Tibial nerve (tissue), 4 donors: ENCODE measurements around the gene MYO1D. TPM values are rescaled to one million over a fixed set of nuclear protein-coding genes. Genes with fewer than 3 reads are reported as not detected.

ENCODE experiments used
- DNase-seq, 2 donors: peaks; one replicate each; pipeline ENCODE4 v3.0.0-alpha.2; 2019; ENCODE audit warnings: low spot score in 2 of 2
- H3K27ac ChIP-seq, 4 donors: fragments of 200-600 bp; sonication (generic) in 3 of 4; one replicate each; pipeline ENCODE4 v1.5.1; 2017 to 2019; ENCODE audit warnings: mild to moderate bottlenecking in 1 of 4
- H3K27me3 ChIP-seq, 2 donors: fragments of 200-600 bp; sonication (generic) in 1 of 2; one replicate each; pipeline versions ENCODE4 v1.5.1 to v1.6.0; 2017 to 2019
- H3K36me3 ChIP-seq, 3 donors: fragments of 200-600 bp; sonication (generic); one replicate each; pipeline ENCODE4 v1.5.1; 2018 to 2019
- H3K4me1 ChIP-seq, 4 donors: fragments of 200-600 bp; sonication (generic) in 3 of 4; one replicate each; pipeline ENCODE4 v1.5.1; 2017 to 2019
- H3K4me3 ChIP-seq, 4 donors: fragments of 200-600 bp; sonication (generic) in 3 of 4; one replicate each; pipeline ENCODE4 v1.5.1; 2017 to 2019; ENCODE audit warnings: mild to moderate bottlenecking in 1 of 4, moderate library complexity in 1 of 4
- H3K9me3 ChIP-seq, 4 donors: fragments of 200-600 bp; sonication (generic) in 3 of 4; one replicate each; pipeline ENCODE4 v1.5.1; 2017 to 2019
- EP300 ChIP-seq, 2 donors: sonication (generic); formaldehyde crosslinking; IDR thresholded peaks; one replicate each; pipeline ENCODE4 v1.6.1; 2017; ENCODE audit warnings: antibody characterized with exemption in 2 of 2, mild to moderate bottlenecking in 1 of 2
- POLR2A ChIP-seq, 2 donors: fragments of 450-650 bp; IDR thresholded peaks; one replicate each; pipeline ENCODE4 v1.6.1; 2017; ENCODE audit warnings: antibody characterized with exemption in 2 of 2, mild to moderate bottlenecking in 2 of 2, moderate library complexity in 2 of 2
- WGBS, 2 donors: methylation state at CpG; one replicate each; pipeline ENCODE4 v1.1.5; 2018; 5-methylcytosine and 5-hydroxymethylcytosine counted together
- total RNA-seq, 4 donors: library from RNA; depleted of rRNA; stranded (reverse); fragments of >200 nt; gene quantifications; one replicate each; pipeline ENCODE4 v1.1.0, GENCODE V29; 2016
- TF ChIP-seq, protein P1 (sequence below), 5 experiments: fragments of 200-600 bp in 3 of 5; fragments of 450-650 bp in 2 of 5; sonication (generic) in 3 of 5; IDR thresholded peaks; one replicate each; pipeline ENCODE4 v1.5.1; 2016 to 2019; ENCODE audit warnings: antibody characterized with exemption in 5 of 5, mild to moderate bottlenecking in 3 of 5, moderate library complexity in 2 of 5

Gene MYO1D
- total RNA-seq, 4 donors from 2014 or later = 28.5 to 49.6 (median 42.4) TPM

DNA sequence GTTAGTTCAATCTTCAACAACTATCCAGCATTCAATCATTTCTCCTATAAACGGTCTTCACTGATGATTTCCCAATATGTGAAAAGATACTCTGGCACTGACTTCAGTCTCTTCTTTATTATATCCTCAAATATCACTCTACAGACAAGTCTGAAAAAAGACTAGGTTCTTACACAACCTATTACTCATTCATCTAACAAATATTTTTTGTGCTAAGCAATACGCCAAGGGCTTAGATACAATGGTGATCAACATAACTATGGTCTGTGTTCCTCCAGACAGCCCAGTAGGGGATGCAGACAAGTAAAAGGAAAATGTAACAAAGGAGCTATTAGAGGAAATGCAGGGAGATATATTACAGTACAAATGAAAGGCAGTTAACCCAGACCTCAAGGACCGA is 63.9 kb downstream of the MYO1D start:
- no peaks in the 10 kb centered on the region for H3K9me3 ChIP-seq
- 62 to 67% methylated on average over 3 of the region's 3 CpGs for WGBS, 2 donors
- TF ChIP-seq EP300 (IDR thresholded peaks at IDR 0.05) (no peak), POLR2A (IDR thresholded peaks at IDR 0.05) (no peak)
- TF ChIP-seq, protein P1, sequence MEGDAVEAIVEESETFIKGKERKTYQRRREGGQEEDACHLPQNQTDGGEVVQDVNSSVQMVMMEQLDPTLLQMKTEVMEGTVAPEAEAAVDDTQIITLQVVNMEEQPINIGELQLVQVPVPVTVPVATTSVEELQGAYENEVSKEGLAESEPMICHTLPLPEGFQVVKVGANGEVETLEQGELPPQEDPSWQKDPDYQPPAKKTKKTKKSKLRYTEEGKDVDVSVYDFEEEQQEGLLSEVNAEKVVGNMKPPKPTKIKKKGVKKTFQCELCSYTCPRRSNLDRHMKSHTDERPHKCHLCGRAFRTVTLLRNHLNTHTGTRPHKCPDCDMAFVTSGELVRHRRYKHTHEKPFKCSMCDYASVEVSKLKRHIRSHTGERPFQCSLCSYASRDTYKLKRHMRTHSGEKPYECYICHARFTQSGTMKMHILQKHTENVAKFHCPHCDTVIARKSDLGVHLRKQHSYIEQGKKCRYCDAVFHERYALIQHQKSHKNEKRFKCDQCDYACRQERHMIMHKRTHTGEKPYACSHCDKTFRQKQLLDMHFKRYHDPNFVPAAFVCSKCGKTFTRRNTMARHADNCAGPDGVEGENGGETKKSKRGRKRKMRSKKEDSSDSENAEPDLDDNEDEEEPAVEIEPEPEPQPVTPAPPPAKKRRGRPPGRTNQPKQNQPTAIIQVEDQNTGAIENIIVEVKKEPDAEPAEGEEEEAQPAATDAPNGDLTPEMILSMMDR (IDR thresholded peaks at IDR 0.05) = no peak
- no peaks in the 10 kb centered on the region for H3K27me3 ChIP-seq
- H3K27ac ChIP-seq = no peak overlapping the region
- no peaks in the 10 kb centered on the region for H3K4me1 ChIP-seq
- H3K36me3 ChIP-seq = no peaks in the 10 kb centered on the region
- no peak for DNase-seq
- H3K4me3 ChIP-seq = no peak overlapping the region

DNA sequence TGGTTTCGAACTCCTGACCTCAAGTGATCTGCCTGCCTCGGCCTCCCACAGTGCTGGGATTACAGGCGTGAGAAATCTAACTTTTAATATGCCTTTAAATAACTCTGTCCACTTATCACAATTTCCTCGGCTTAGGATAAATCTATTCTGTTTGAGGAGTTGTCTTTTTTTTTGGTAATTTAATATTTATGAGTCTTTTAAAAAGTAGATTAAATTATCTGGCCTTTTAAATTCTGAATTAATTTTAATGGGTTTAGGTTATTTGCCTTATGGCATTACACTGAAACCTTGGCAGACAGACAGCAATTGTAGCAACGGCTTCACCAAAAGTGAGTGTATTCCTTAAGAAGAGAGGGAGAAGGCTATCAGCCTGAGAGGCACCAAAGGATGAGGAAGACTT is 66.2 kb downstream of the MYO1D start:
- Histone ChIP-seq H3K27me3 (no peaks in the 10 kb centered on the region), H3K27ac (no peak overlapping the region), H3K9me3 (no peaks in the 10 kb centered on the region), H3K4me1 (no peaks in the 10 kb centered on the region), H3K36me3 (no peaks in the 10 kb centered on the region), H3K4me3 (no peak overlapping the region)
- TF ChIP-seq, protein P1 (IDR thresholded peaks at IDR 0.05) = no peak
- TF ChIP-seq POLR2A (IDR thresholded peaks at IDR 0.05) = no peak
- no peak for DNase-seq
- 89 to 93% methylated on average over 5 of the region's 5 CpGs for WGBS, 2 donors

DNA sequence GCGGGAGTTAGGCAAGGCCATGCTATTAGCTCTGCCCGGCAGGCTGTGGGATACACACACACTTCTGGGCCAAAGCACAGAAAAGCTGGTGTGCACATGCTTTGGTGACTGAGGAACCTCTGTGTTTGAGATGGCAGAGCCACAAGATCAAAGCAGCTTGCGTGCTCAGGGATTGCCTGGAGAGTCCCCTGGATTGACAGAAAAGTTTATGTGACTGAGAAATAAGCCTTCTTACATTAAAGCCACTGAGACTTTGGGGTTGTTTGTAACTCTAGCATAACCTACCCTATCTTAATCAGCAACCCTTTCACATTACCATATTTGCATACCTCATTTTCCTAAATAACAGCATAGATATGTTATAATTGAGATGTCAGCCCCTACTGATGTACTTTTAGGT is 69.3 kb downstream of the MYO1D start:
- no peaks in the 10 kb centered on the region for H3K4me1 ChIP-seq
- 79 to 84% methylated on average over 3 of the region's 3 CpGs for WGBS, 2 donors

DNA sequence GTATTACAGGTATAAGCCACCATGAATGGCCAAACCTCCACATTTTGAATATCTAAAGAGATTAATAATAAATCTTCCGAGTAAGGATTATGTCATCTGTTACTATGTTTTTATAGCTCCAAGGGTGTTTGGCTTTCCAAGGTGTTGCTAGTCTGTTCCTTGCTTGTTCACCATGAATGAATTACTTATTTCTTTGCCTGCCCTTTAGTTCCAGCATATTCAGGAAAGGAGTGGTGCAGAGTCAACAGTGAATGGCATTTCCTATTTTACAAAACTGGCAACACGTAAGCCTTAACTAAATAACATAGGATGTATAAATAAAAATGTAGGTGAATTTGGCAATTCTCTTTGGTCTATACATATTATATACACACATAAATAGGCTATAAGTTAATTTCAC is 70.3 kb downstream of the MYO1D start:
- H3K9me3 ChIP-seq = no peaks in the 10 kb centered on the region
- WGBS, 2 donors = 73 to 75% methylated on average over 2 of the region's 2 CpGs
- H3K4me1 ChIP-seq = no peaks in the 10 kb centered on the region
- DNase-seq = no peak
- H3K4me3 ChIP-seq = no peak overlapping the region
- no peaks in the 10 kb centered on the region for H3K27me3 ChIP-seq
- TF ChIP-seq POLR2A (IDR thresholded peaks at IDR 0.05) (no peak), EP300 (IDR thresholded peaks at IDR 0.05) (no peak)
- TF ChIP-seq, protein P1 (IDR thresholded peaks at IDR 0.05) = no peak
- no peaks in the 10 kb centered on the region for H3K36me3 ChIP-seq
- no peak overlapping the region for H3K27ac ChIP-seq

More for the DNA sequence above, 69.3 kb downstream of the MYO1D start:
- no peak for DNase-seq
- no peak for TF ChIP-seq POLR2A (IDR thresholded peaks at IDR 0.05)
- TF ChIP-seq EP300 (IDR thresholded peaks at IDR 0.05) = no peak
- TF ChIP-seq, protein P1 (IDR thresholded peaks at IDR 0.05) = no peak
- no peaks in the 10 kb centered on the region for H3K36me3 ChIP-seq
- no peaks in the 10 kb centered on the region for H3K9me3 ChIP-seq
- H3K27me3 ChIP-seq = no peaks in the 10 kb centered on the region
- no peak overlapping the region for H3K4me3 ChIP-seq
- no peak overlapping the region for H3K27ac ChIP-seq

DNA sequence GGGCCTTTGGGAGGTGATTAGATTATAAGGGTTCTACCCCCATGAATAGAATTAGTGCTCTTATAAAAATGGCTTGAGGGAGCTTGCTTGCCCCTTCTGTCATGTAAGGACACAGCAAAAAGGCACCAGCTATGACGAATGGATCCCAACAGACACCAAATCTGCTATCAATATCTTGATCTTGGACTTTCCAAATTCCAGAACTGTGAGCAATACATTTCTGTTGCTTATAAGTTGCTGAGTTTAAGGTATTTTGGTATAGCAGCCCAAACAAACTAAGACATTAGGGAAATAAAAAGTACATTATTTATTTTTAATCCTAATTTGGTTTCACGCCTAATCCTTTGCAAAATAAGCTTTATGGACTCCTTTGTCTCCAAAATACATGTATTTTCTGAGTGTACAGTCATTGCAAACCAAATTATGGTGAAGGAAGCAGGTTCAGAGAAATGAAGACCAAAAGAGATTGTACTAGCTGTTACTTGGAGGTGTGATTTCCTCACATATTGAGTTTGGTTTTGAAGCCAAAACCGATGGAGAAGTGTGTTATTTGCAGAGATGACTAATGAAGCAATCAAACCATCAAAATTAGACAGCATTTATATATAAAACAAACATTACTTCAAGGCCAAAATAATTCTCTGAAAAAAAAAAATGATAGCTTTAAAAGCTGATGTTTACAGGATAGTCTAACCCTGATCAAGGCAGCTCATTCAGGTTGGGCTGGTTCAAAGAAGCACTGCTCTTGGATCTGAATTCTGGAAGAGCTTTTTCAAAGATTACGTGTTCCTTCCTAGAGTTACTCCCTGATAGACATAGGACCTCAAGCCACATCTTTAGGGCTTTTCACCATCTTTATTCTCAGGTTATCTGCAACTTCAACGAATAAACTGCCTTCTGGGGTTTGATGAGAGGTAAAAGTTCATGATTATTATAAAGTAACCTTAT is 71.6 kb downstream of the MYO1D start:
- H3K27me3 ChIP-seq = no peaks in the 10 kb centered on the region
- H3K4me3 ChIP-seq = no peak overlapping the region
- no peaks in the 10 kb centered on the region for H3K4me1 ChIP-seq
- H3K36me3 ChIP-seq = no peaks in the 10 kb centered on the region
- TF ChIP-seq POLR2A (IDR thresholded peaks at IDR 0.05) (no peak), EP300 (IDR thresholded peaks at IDR 0.05) (no peak)
- TF ChIP-seq, protein P1 (IDR thresholded peaks at IDR 0.05) = no peak
- DNase-seq = no peak
- whole genome bisulfite sequencing, 2 donors = 83 to 84% methylated on average over 5 of the region's 5 CpGs
- H3K9me3 ChIP-seq = no peaks in the 10 kb centered on the region
- no peak overlapping the region for H3K27ac ChIP-seq
